AG09319 (cell line): Measurements from ENCODE around the gene VIL1.

Source experiments
- DNase-seq: peaks from one replicate; pipeline ENCODE4 v3.0.0-alpha.2; 2010; ENCODE audit warnings: low read depth; ENCODE audit errors: extremely low read depth
- TF ChIP-seq, protein P1 (sequence below): IDR thresholded peaks from 2 replicates; pipeline ENCODE4 v1.5.1; 2011; ENCODE audit warnings: low read depth, mild to moderate bottlenecking, inconsistent platforms, low read length, moderate library complexity

VIL1 gene

GRCh38 chr2:218407717-218408116 lies 11.2 kb upstream of the VIL1 start:
- TF ChIP-seq, protein P1, sequence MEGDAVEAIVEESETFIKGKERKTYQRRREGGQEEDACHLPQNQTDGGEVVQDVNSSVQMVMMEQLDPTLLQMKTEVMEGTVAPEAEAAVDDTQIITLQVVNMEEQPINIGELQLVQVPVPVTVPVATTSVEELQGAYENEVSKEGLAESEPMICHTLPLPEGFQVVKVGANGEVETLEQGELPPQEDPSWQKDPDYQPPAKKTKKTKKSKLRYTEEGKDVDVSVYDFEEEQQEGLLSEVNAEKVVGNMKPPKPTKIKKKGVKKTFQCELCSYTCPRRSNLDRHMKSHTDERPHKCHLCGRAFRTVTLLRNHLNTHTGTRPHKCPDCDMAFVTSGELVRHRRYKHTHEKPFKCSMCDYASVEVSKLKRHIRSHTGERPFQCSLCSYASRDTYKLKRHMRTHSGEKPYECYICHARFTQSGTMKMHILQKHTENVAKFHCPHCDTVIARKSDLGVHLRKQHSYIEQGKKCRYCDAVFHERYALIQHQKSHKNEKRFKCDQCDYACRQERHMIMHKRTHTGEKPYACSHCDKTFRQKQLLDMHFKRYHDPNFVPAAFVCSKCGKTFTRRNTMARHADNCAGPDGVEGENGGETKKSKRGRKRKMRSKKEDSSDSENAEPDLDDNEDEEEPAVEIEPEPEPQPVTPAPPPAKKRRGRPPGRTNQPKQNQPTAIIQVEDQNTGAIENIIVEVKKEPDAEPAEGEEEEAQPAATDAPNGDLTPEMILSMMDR = no peak
- DNase-seq = no peak

DNA sequence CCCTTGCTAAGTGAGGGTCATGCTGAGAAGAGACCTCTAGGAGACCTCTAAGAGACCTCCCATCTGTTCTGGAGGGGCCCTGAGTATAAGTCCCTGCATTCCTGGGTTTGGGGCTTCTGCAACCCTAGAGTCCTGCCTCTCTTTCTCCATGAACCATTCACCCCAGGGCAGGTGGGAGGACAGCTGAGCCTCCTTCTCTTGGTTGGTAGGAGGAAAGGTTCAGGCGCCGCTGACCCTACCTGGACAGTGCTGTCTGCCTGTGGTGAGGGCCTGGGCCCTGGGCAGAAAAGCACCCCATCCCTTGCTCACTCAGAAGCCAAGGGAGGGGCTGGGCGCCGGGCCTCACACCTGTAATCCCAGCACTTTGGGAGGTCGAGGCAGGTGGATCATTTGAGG lies 604 bp upstream of the VIL1 start:
- no peak for DNase-seq
- TF ChIP-seq, protein P1 = no peak

GRCh38 chr2:218419630-218420216 lies 800 bp downstream of the VIL1 start:
- TF ChIP-seq, protein P1 = no peak

GRCh38 chr2:218421027-218421426 lies 2.1 kb downstream of the VIL1 start:
- TF ChIP-seq, protein P1 = no peak
- DNase-seq = no peak

More at GRCh38 chr2:218419630-218420216, 800 bp downstream of the VIL1 start:
- DNase-seq = no peak

DNA sequence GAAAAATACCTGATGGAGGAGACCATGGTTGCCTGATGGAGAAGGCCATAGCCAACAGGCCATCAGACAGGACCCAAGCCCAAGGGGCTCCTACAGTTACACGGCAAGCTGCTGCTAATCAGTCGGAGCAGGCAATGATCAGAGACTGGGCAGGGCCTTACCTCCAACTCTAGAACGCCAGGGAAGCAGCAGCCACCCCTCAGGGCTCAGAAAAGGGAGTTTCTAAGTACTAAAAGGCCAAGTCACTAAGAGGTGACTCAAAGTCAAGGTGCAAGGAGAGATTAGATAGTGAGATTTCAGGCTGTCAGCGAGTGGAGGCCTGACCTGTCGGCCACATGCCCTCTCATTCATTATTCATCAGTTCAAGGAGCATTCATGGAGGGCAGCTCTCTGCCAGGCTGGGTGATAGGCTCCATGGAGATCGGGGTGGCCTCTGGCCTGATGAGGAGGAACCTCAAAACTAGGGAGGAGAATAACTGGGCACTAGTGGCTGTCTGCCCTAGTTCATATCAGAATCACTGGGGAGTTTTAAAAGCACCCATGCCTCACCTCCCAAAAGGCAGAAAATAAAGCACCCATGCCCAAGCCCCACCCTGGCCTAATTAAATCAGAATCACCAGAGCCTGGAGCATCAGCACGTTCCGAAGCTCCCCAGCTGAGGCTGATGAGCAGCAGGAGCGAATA lies 3.6 kb downstream of the VIL1 start:
- TF ChIP-seq, protein P1 = no peak
- no peak for DNase-seq

GRCh38 chr2:218423584-218423983 lies 4.7 kb downstream of the VIL1 start:
- TF ChIP-seq, protein P1 = no peak
- no peak for DNase-seq

GRCh38 chr2:218425531-218425930 lies 6.6 kb downstream of the VIL1 start:
- DNase-seq = no peak
- TF ChIP-seq, protein P1 = no peak
